Sigmoid colon (tissue), 7 donors: Measurements from ENCODE around the gene TTC36. TPM values are rescaled to one million over a fixed set of nuclear protein-coding genes. Genes with fewer than 3 reads are reported as not detected.
A peak's percentile ranks its signal among the peaks of the same experiment; 100 is the strongest.
"Not testable (repeated sequence)": the region's sequence is repeated elsewhere in the genome, so short reads cannot be mapped to it uniquely, and the experiment has no call there.

Source experiments
- DNase-seq: peaks from one replicate; pipeline ENCODE4 v3.0.0-alpha.2; 2019
- H3K27ac ChIP-seq, 4 donors: fragments of 200-600 bp; sonication (generic); one replicate each; pipeline ENCODE4 v1.5.1; 2016 to 2019; ENCODE audit warnings: mild to moderate bottlenecking in 1 of 4
- H3K27me3 ChIP-seq, 3 donors: fragments of 200-600 bp; sonication (generic); one replicate each; pipeline ENCODE4 v1.5.1; 2019; ENCODE audit warnings: mild to moderate bottlenecking in 1 of 3
- H3K36me3 ChIP-seq, 4 donors: fragments of 200-600 bp; sonication (generic); one replicate each; pipeline ENCODE4 v1.5.1; 2016 to 2019
- H3K4me1 ChIP-seq, 4 donors: fragments of 200-600 bp; sonication (generic); one replicate each; pipeline ENCODE4 v1.5.1; 2017 to 2019
- H3K4me3 ChIP-seq, 4 donors: fragments of 200-600 bp; sonication (generic); one replicate each; pipeline ENCODE4 v1.5.1; 2017 to 2019; ENCODE audit warnings: mild to moderate bottlenecking in 2 of 4, moderate library complexity in 1 of 4
- H3K9me3 ChIP-seq, 4 donors: fragments of 200-600 bp in 3 of 4; sonication (generic) in 3 of 4; one replicate each; pipeline versions ENCODE4 v1.5.1 to v1.6.1; 2013 to 2019
- EP300 ChIP-seq, 4 donors: sonication (generic); formaldehyde crosslinking; IDR thresholded peaks; one replicate each; pipeline ENCODE4 v1.6.1; 2017; ENCODE audit warnings: antibody characterized with exemption in 4 of 4
- POLR2A ChIP-seq, 2 donors: fragments of 450-650 bp; IDR thresholded peaks; one replicate each; pipeline ENCODE4 v1.6.1; 2016; ENCODE audit warnings: antibody characterized with exemption in 2 of 2, mild to moderate bottlenecking in 2 of 2, moderate library complexity in 2 of 2
- POLR2AphosphoS5 ChIP-seq, 4 donors: sonication (generic); formaldehyde crosslinking; IDR thresholded peaks; one replicate each; pipeline ENCODE4 v1.6.1; 2017; ENCODE audit warnings: antibody characterized with exemption in 4 of 4
- WGBS, 2 donors: extraction: QIAGEN DNeasy Blood & Tissue Kit; methylation state at CpG; one replicate each; pipeline ENCODE4 v1.1.7; 2013; 5-methylcytosine and 5-hydroxymethylcytosine counted together
- intact Hi-C: fragments of 100-400 bp; cut with DNase I; formaldehyde crosslinking; loops from one replicate; pipeline ENCODE4 v1.15.1; 2023
- polyA plus RNA-seq, 3 donors: library from polyadenylated mRNA; stranded (reverse); fragments of 200-250 nt; gene quantifications; one replicate each; pipeline ENCODE4 v1.2.3, GENCODE V29; 2013
- total RNA-seq, 4 donors: library from RNA; depleted of rRNA; stranded (reverse); fragments of >200 nt; gene quantifications; one replicate each; pipeline ENCODE4 v1.1.0, GENCODE V29; 2016
- TF ChIP-seq, protein P1 (sequence below), 4 experiments: fragments of 450-650 bp in 3 of 4; fragments of 200-600 bp in 1 of 4; IDR thresholded peaks; one replicate each; pipeline ENCODE4 v1.5.1; 2016 to 2019; ENCODE audit warnings: antibody characterized with exemption in 4 of 4, mild to moderate bottlenecking in 3 of 4, moderate library complexity in 2 of 4
- donor health status: healthy with polysubstance abuse.
- donor health status: Bipolar disorder and iron deficiency.
- donor health status: healthy.

The TTC36 gene, protein sequence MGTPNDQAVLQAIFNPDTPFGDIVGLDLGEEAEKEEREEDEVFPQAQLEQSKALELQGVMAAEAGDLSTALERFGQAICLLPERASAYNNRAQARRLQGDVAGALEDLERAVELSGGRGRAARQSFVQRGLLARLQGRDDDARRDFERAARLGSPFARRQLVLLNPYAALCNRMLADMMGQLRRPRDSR
- total RNA-seq (1 to 10 TPM in 3 of 4 donors, not detected in 1; 1.1 to 3.3 (median 1.6) TPM), polyA plus RNA-seq (under 1 TPM in 1 of 3 donors, not detected in 2; 0.13 TPM)

- no peak within 1 kb of the TSS for H3K4me3 ChIP-seq
- no peak within 1 kb of the TSS for H3K27ac ChIP-seq
- H3K36me3 ChIP-seq: peaks cover 0 to 31% (median 17%) of the 10 kb centered on the region in 4 donors
- no peaks in the 10 kb centered on the region for H3K27me3 ChIP-seq
- 67 to 74% methylated on average over 3 of the region's 3 CpGs for WGBS, 2 donors
- intact Hi-C loops: no loop called here
- H3K9me3 ChIP-seq: no peaks in the 10 kb centered on the region
- TF ChIP-seq POLR2A (IDR thresholded peaks at IDR 0.05): no peak
- TF ChIP-seq, protein P1, sequence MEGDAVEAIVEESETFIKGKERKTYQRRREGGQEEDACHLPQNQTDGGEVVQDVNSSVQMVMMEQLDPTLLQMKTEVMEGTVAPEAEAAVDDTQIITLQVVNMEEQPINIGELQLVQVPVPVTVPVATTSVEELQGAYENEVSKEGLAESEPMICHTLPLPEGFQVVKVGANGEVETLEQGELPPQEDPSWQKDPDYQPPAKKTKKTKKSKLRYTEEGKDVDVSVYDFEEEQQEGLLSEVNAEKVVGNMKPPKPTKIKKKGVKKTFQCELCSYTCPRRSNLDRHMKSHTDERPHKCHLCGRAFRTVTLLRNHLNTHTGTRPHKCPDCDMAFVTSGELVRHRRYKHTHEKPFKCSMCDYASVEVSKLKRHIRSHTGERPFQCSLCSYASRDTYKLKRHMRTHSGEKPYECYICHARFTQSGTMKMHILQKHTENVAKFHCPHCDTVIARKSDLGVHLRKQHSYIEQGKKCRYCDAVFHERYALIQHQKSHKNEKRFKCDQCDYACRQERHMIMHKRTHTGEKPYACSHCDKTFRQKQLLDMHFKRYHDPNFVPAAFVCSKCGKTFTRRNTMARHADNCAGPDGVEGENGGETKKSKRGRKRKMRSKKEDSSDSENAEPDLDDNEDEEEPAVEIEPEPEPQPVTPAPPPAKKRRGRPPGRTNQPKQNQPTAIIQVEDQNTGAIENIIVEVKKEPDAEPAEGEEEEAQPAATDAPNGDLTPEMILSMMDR (IDR thresholded peaks at IDR 0.05): no peak
- TF ChIP-seq EP300 (IDR thresholded peaks at IDR 0.05): no peak
- no peak for TF ChIP-seq POLR2AphosphoS5 (IDR thresholded peaks at IDR 0.05)
- H3K4me1 ChIP-seq: peaks cover 0 to 33% (median 23%) of the 10 kb centered on the region in 4 donors
- no peak for DNase-seq
These were observed at the start of gene TTC36 for GRCh38 chr11:118527109-118527508. TTC36 (plus strand) TSS chr11:118527474; CDS start chr11:118527495, 21 bp downstream.

DNA sequence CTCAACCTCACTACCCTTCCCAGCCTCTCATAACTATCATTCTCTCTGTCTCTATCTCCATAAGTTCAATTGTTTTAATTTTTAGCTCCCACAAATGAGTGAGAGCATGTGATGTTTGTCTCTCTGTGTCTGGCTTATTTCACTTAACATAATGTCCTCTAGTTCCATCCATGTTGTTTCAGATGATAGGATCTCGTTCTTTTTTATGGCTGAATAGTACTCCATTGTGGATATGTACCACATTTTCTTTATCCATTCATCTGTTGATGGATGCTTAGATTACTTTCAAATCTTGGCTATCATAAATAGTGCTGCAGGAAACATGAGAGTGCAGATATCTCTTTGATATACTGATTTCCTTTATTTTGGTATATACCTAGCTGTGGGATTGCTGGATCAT lies 46.0 kb upstream of the TTC36 start:
- H3K4me3 ChIP-seq, intact Hi-C loops, DNase-seq, H3K27ac ChIP-seq, H3K9me3 ChIP-seq, H3K4me1 ChIP-seq, H3K27me3 ChIP-seq: not testable (repeated sequence)
- WGBS, 2 donors: 97 to 98% methylated on average over 1 of the region's 1 CpG
- peaks cover 44 to 98% (median 62%) of the 10 kb centered on the region in 4 donors for H3K36me3 ChIP-seq

DNA sequence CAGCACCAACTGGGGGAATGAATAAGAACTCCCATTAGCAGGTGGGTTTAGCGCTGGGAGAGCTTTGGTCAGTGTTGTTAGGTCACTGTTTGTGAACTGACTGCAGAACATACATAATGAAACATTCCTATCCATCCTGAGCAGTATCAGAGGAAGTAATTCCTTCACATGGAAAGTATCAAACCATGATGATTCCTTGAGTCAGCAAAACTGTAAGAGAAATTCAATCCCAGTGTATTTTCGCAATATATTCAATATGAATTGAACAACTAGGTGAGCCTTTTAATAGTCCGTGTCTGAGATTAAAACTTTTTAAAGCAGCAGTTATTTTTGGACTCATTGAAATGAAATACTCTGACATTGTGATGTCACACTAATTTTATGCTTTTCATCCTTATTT lies 42.9 kb upstream of the TTC36 start:
- H3K36me3 ChIP-seq: peaks cover 34 to 90% (median 60%) of the 10 kb centered on the region in 4 donors
- H3K27ac ChIP-seq: no peak overlapping the region
- no peak overlapping the region for H3K4me3 ChIP-seq
- no peak for DNase-seq
- intact Hi-C loops: no loop called here
- 97% methylated on average over 3 of the region's 3 CpGs for WGBS, 2 donors
- no peaks in the 10 kb centered on the region for H3K4me1 ChIP-seq
- H3K9me3 ChIP-seq: no peaks in the 10 kb centered on the region
- H3K27me3 ChIP-seq: no peaks in the 10 kb centered on the region
- TF ChIP-seq POLR2A (IDR thresholded peaks at IDR 0.05) (no peak), EP300 (IDR thresholded peaks at IDR 0.05) (no peak), POLR2AphosphoS5 (IDR thresholded peaks at IDR 0.05) (no peak)
- TF ChIP-seq, protein P1 (IDR thresholded peaks at IDR 0.05): no peak

GRCh38 chr11:118485273-118485672 lies 42.0 kb upstream of the TTC36 start:
- no peaks in the 10 kb centered on the region for H3K27me3 ChIP-seq
- no peaks in the 10 kb centered on the region for H3K9me3 ChIP-seq
- no peak overlapping the region for H3K27ac ChIP-seq
- peaks cover 37 to 90% (median 61%) of the 10 kb centered on the region in 4 donors for H3K36me3 ChIP-seq
- no peak overlapping the region for H3K4me3 ChIP-seq
- no peaks in the 10 kb centered on the region for H3K4me1 ChIP-seq
- TF ChIP-seq POLR2A (IDR thresholded peaks at IDR 0.05) (no peak), POLR2AphosphoS5 (IDR thresholded peaks at IDR 0.05) (no peak), EP300 (IDR thresholded peaks at IDR 0.05) (no peak)
- TF ChIP-seq, protein P1 (IDR thresholded peaks at IDR 0.05): no peak
- intact Hi-C loops: loop anchor here (5.0 kb wide), 2 partner anchors 48 to 288 kb away; partner anchors contain the start of gene KMT2A
- no peak for DNase-seq

GRCh38 chr11:118488480-118489109 lies 38.7 kb upstream of the TTC36 start:
- TF ChIP-seq, protein P1 (IDR thresholded peaks at IDR 0.05): peak; percentile 62 to 75 (median 72)
- no peak for TF ChIP-seq EP300 (IDR thresholded peaks at IDR 0.05)
- no peak overlapping the region for H3K4me3 ChIP-seq
- H3K4me1 ChIP-seq: no peaks in the 10 kb centered on the region
- intact Hi-C loops: loop anchor here (2.0 to 5.0 kb wide), 4 partner anchors 51 to 344 kb away; partner anchors contain the start of genes ATP5MG and KMT2A
- H3K27ac ChIP-seq: no peak overlapping the region
- H3K27me3 ChIP-seq: no peaks in the 10 kb centered on the region
- 24 to 28% methylated on average over 7 of the region's 7 CpGs for WGBS, 2 donors
- H3K36me3 ChIP-seq: peaks cover 30 to 90% (median 58%) of the 10 kb centered on the region in 4 donors
- peak; percentile 74 for DNase-seq
- H3K9me3 ChIP-seq: no peaks in the 10 kb centered on the region
